ENCODE data around the gene MYOM1.

Gene MYOM1

GRCh38 chr18:3260995-3261372, 41.2 kb upstream of the MYOM1 start:
- peaks cover 44% of the 10 kb centered on the region for H3K79me2 ChIP-seq (ENCODE audit: low read length)
- H3K9ac ChIP-seq (ENCODE audit: low read length), result peak overlapping the region; percentile 92; the same call in 1 of the 2 replicates
- peaks cover 29% of the 10 kb centered on the region for H3K4me1 ChIP-seq (ENCODE audit: low read length)
- DNase-seq, result no peak
- H3K27me3 ChIP-seq (replicated peaks; ENCODE audit: insufficient read depth, low read length), result no peaks in the 10 kb centered on the region
- H3K9me2 ChIP-seq (replicated peaks; ENCODE audit: insufficient read depth, low read length), result no peaks in the 10 kb centered on the region
- no peaks in the 10 kb centered on the region; the same call in 1 of the 2 replicates for H3K36me3 ChIP-seq (replicated peaks; ENCODE audit: insufficient read depth, low read length)
- H4K20me1 ChIP-seq (ENCODE audit: insufficient read depth, low read length), result peaks cover 5% of the 10 kb centered on the region; the same call in 1 of the 2 replicates
- H3F3A ChIP-seq (ENCODE audit: insufficient read depth, low read length), result peaks cover 19% of the 10 kb centered on the region
- peak overlapping the region; percentile 92 for H3K4me3 ChIP-seq (ENCODE audit: low read length)
- TF ChIP-seq EZH2phosphoT487 (IDR thresholded peaks at IDR 0.05; ENCODE audit: low read length), result no peak
- TF ChIP-seq EZH2 (optimal IDR thresholded peaks at IDR 0.05; ENCODE audit: low read depth, low read length), result no peak
- no peak for TF ChIP-seq CTCF (IDR thresholded peaks at IDR 0.05; ENCODE audit: low read length)
- H3K27ac ChIP-seq (ENCODE audit: low read length), result peak overlapping the region; percentile 68; the same call in 1 of the 2 replicates
- H2AFZ ChIP-seq (ENCODE audit: low read length), result peak overlapping the region; percentile 91
- H3K9me3 ChIP-seq (replicated peaks; ENCODE audit: insufficient read depth, low read length), result no peaks in the 10 kb centered on the region
- peak overlapping the region; percentile 92 for H3K4me2 ChIP-seq (ENCODE audit: low read depth, low read length)

GRCh38 chr18:3257627-3258120, 37.9 kb upstream of the MYOM1 start:
- Histone ChIP-seq H4K20me1 (ENCODE audit: insufficient read depth, low read length) (peaks cover 1% of the 10 kb centered on the region; the same call in 1 of the 2 replicates), H3K9ac (ENCODE audit: low read length) (no peak overlapping the region), H3K9me2 (replicated peaks; ENCODE audit: insufficient read depth, low read length) (no peaks in the 10 kb centered on the region), H3K4me2 (ENCODE audit: low read depth, low read length) (no peak overlapping the region), H2AFZ (ENCODE audit: low read length) (no peak overlapping the region), H3K4me3 (ENCODE audit: low read length) (no peak overlapping the region), H3K27ac (ENCODE audit: low read length) (no peak overlapping the region), H3K4me1 (ENCODE audit: low read length) (peaks cover 25% of the 10 kb centered on the region), H3K27me3 (replicated peaks; ENCODE audit: insufficient read depth, low read length) (no peaks in the 10 kb centered on the region), H3K9me3 (replicated peaks; ENCODE audit: insufficient read depth, low read length) (no peaks in the 10 kb centered on the region), H3K36me3 (replicated peaks; ENCODE audit: insufficient read depth, low read length) (peaks cover 21% of the 10 kb centered on the region), H3K79me2 (ENCODE audit: low read length) (peaks cover 28% of the 10 kb centered on the region), H3F3A (ENCODE audit: insufficient read depth, low read length) (peaks cover 27% of the 10 kb centered on the region)
- no peak for DNase-seq
- no peak for TF ChIP-seq EZH2phosphoT487 (IDR thresholded peaks at IDR 0.05; ENCODE audit: low read length)
- no peak for TF ChIP-seq EZH2 (optimal IDR thresholded peaks at IDR 0.05; ENCODE audit: low read depth, low read length)
- TF ChIP-seq CTCF (IDR thresholded peaks at IDR 0.05; ENCODE audit: low read length), result no peak

- H2AFZ ChIP-seq (ENCODE audit: low read length), result no peak overlapping the region
- no peaks in the 10 kb centered on the region for H3K9me2 ChIP-seq (replicated peaks; ENCODE audit: insufficient read depth, low read length)
- no peak for TF ChIP-seq CTCF (IDR thresholded peaks at IDR 0.05; ENCODE audit: low read length)
- no peak for TF ChIP-seq EZH2 (optimal IDR thresholded peaks at IDR 0.05; ENCODE audit: low read depth, low read length)
- no peak for TF ChIP-seq EZH2phosphoT487 (IDR thresholded peaks at IDR 0.05; ENCODE audit: low read length)
- H3K79me2 ChIP-seq (ENCODE audit: low read length), result peaks cover 28% of the 10 kb centered on the region
- H3K9ac ChIP-seq (ENCODE audit: low read length), result no peak overlapping the region; the same call in 1 of the 2 replicates
- peaks cover 21% of the 10 kb centered on the region for H3K36me3 ChIP-seq (replicated peaks; ENCODE audit: insufficient read depth, low read length)
- peaks cover 25% of the 10 kb centered on the region for H3K4me1 ChIP-seq (ENCODE audit: low read length)
- no peaks in the 10 kb centered on the region for H3K9me3 ChIP-seq (replicated peaks; ENCODE audit: insufficient read depth, low read length)
- peak overlapping the region; percentile 66 for H3K4me2 ChIP-seq (ENCODE audit: low read depth, low read length)
- H4K20me1 ChIP-seq (ENCODE audit: insufficient read depth, low read length), result peaks cover 6% of the 10 kb centered on the region
- peak overlapping the region; percentile 57; the same call in 1 of the 2 replicates for H3K27ac ChIP-seq (ENCODE audit: low read length)
- H3F3A ChIP-seq (ENCODE audit: insufficient read depth, low read length), result peaks cover 27% of the 10 kb centered on the region
- no peaks in the 10 kb centered on the region for H3K27me3 ChIP-seq (replicated peaks; ENCODE audit: insufficient read depth, low read length)
- H3K4me3 ChIP-seq (ENCODE audit: low read length), result no peak overlapping the region
- DNase-seq, result peak; percentile 31
Measured at GRCh38 chr18:3256693-3257626, 37.2 kb upstream of the MYOM1 start.

All from MM.1S (cell line).